Measurements from ENCODE around the gene SBF1. TPM values are rescaled to one million over a fixed set of nuclear protein-coding genes. Genes with fewer than 3 reads are reported as not detected.
A peak's percentile ranks its signal among the peaks of the same experiment; 100 is the strongest.

SBF1 gene
- total and polyA plus RNA-seq, 2 of the 13 experiments (the other 11 are each of a cell fraction or from before 2014, with no cell fraction given) = 31.7 to 40.9 TPM

DNA sequence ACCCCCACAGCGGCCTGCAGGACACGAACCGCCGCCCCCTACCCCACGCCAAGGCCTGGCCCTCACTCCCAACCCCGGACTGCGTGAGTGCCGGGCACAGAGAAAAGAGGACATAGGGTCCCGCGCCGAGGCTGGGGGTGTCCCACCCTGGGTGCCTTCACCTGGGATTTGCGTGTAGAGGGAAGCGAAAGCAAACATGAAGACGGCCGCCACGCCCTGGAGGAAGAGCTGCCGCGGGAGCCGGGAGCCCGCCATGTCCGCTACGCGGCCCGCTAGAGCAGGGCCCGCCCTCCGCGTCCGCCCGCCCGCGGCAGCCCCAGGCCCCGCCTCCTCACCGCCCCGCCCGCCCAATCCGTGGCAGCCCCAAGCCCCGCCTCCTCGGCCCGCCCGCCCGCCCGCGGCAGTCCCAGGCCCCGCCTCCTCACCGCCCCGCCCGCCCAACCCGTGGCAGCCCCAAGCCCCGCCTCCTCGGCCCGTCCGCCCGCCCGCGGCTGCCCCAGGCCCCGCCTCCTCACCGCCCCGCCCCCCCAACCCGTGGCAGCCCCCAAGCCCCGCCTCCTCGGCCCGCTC, 32.7 kb upstream of the SBF1 start, which contains the start of gene LMF2 (continued):
- TF ChIP-seq PHF21A (CRISPR knock-in tag; IDR thresholded peaks at IDR 0.05) (no peak), KDM5B (CRISPR knock-in tag; IDR thresholded peaks at IDR 0.05; ENCODE audit: borderline replicate concordance) (0 out of 2 replicates have a peak, but pooled peaks have one; percentile 48), ZNF367 (CRISPR knock-in tag; IDR thresholded peaks at IDR 0.05; ENCODE audit: borderline replicate concordance) (no peak), ZSCAN20 (CRISPR knock-in tag; IDR thresholded peaks at IDR 0.05; ENCODE audit: borderline replicate concordance) (no peak), HNRNPH1 (optimal IDR thresholded peaks at IDR 0.05; ENCODE audit: low read depth, low read length) (no peak), ZIK1 (CRISPR knock-in tag; IDR thresholded peaks at IDR 0.05; ENCODE audit: borderline replicate concordance, low read depth) (no peak), HNRNPUL1 (IDR thresholded peaks at IDR 0.05; ENCODE audit: low read depth, low read length) (no peak), ZEB1 (IDR thresholded peaks at IDR 0.05; ENCODE audit: insufficient replicate concordance, low read depth) (no peak), MBD4 (IDR thresholded peaks at IDR 0.05; ENCODE audit: borderline replicate concordance, low read length) (no peak), PAXIP1 (CRISPR knock-in tag; conservative IDR thresholded peaks at IDR 0.05) (no peak), ZNF557 (CRISPR knock-in tag; IDR thresholded peaks at IDR 0.05) (no peak), IKZF5 (CRISPR knock-in tag; IDR thresholded peaks at IDR 0.05) (no peak), NFYC (CRISPR knock-in tag; IDR thresholded peaks at IDR 0.05) (no peak), ZNF552 (CRISPR knock-in tag; IDR thresholded peaks at IDR 0.05; ENCODE audit: borderline replicate concordance) (no peak), ZNF792 (CRISPR knock-in tag; IDR thresholded peaks at IDR 0.05) (0 out of 2 replicates have a peak, but pooled peaks have one; percentile 41), SRSF9 (IDR thresholded peaks at IDR 0.05; ENCODE audit: borderline replicate concordance, insufficient read depth, low read depth, low read length, poor library complexity, severe bottlenecking) (no peak), CAMTA2 (CRISPR knock-in tag; IDR thresholded peaks at IDR 0.05; ENCODE audit: borderline replicate concordance) (no peak), FOXK2 (IDR thresholded peaks at IDR 0.05) (no peak), ZNF333 (CRISPR knock-in tag; IDR thresholded peaks at IDR 0.05; ENCODE audit: borderline replicate concordance) (no peak), HBP1 (CRISPR knock-in tag; IDR thresholded peaks at IDR 0.05; ENCODE audit: low read depth) (0 out of 2 replicates have a peak, but pooled peaks have one; percentile 29), BORCS8-MEF2B (CRISPR knock-in tag; IDR thresholded peaks at IDR 0.05) (peak; percentile 52; the same call in 1 of the 2 replicates)
- TF ChIP-seq, protein P1, sequence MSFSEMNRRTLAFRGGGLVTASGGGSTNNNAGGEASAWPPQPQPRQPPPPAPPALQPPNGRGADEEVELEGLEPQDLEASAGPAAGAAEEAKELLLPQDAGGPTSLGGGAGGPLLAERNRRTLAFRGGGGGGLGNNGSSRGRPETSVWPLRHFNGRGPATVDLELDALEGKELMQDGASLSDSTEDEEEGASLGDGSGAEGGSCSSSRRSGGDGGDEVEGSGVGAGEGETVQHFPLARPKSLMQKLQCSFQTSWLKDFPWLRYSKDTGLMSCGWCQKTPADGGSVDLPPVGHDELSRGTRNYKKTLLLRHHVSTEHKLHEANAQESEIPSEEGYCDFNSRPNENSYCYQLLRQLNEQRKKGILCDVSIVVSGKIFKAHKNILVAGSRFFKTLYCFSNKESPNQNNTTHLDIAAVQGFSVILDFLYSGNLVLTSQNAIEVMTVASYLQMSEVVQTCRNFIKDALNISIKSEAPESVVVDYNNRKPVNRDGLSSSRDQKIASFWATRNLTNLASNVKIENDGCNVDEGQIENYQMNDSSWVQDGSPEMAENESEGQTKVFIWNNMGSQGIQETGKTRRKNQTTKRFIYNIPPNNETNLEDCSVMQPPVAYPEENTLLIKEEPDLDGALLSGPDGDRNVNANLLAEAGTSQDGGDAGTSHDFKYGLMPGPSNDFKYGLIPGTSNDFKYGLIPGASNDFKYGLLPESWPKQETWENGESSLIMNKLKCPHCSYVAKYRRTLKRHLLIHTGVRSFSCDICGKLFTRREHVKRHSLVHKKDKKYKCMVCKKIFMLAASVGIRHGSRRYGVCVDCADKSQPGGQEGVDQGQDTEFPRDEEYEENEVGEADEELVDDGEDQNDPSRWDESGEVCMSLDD (CRISPR knock-in tag; IDR thresholded peaks at IDR 0.05; ENCODE audit: borderline replicate concordance) = 0 out of 2 replicates have a peak, but pooled peaks have one; percentile 36

Data from HepG2 (cell line).